Bone marrow (tissue), 2 donors: ENCODE measurements around the gene ZNF181.

Experiments
- DNase-seq, 2 donors: peaks; one replicate each; lab custom pipeline; 2025; lab: John Stamatoyannopoulos, UW

ZNF181 gene

GRCh38 chr19:34759218-34759917 is 25.3 kb downstream of the ZNF181 start:
- DNase-seq = no peak

GRCh38 chr19:34766386-34766785 is 32.3 kb downstream of the ZNF181 start:
- DNase-seq = no peak

GRCh38 chr19:34767951-34768350 is 33.9 kb downstream of the ZNF181 start:
- no peak for DNase-seq

- peak; percentile 51 to 72 for DNase-seq
These were observed 38.9 kb downstream of the ZNF181 start, which contains the start of gene ZNF599 for GRCh38 chr19:34772697-34773554. TSS of gene ZNF599 (minus strand) at chr19:34773215. CDS start at chr19:34772841, 374 bp downstream.

- no peak for DNase-seq
These were observed 39.5 kb downstream of the ZNF181 start for GRCh38 chr19:34773555-34773864.

- DNase-seq = no peak
These were observed 40.8 kb downstream of the ZNF181 start for GRCh38 chr19:34774857-34775256.

GRCh38 chr19:34778342-34778741 is 44.3 kb downstream of the ZNF181 start:
- no peak for DNase-seq

GRCh38 chr19:34779652-34780051 is 45.6 kb downstream of the ZNF181 start:
- no peak for DNase-seq

GRCh38 chr19:34786236-34786635 is 52.2 kb downstream of the ZNF181 start:
- no peak for DNase-seq

GRCh38 chr19:34787059-34787824 is 53.2 kb downstream of the ZNF181 start:
- no peak for DNase-seq

GRCh38 chr19:34788074-34788473 is 54.0 kb downstream of the ZNF181 start:
- DNase-seq = no peak

GRCh38 chr19:34793565-34793964 is 59.5 kb downstream of the ZNF181 start:
- no peak for DNase-seq

- DNase-seq = no peak
These were observed 60.3 kb downstream of the ZNF181 start for GRCh38 chr19:34794066-34794960.
